T47D (cell line): Measurements from ENCODE around the gene PARP6.

Experiments used
- DNase-seq, 2 experiments: peaks; one replicate each; pipeline versions ENCODE4 v3.0.0 to v3.0.0-alpha.2; 2011 to 2012; ENCODE audit warnings: low read depth in 1 of 2, low spot score in 1 of 2
- JUND ChIP-seq: IDR thresholded peaks from 2 replicates; pipeline ENCODE4 v1.6.1; 2012; ENCODE audit warnings: low read depth
- in situ Hi-C: cut with HindIII; loops from 2 replicates; pipeline ENCODE4 v1.10.0; 2016; ENCODE audit warnings: low sequenced_read_pairs, low pct_unique_long_range_greater_than_20kb

The PARP6 gene

GRCh38 chr15:72272213-72272996 lies at the start of gene PARP6:
Gene PARP6 (minus strand): TSS chr15:72272554. CDS start chr15:72267477, 5,077 bp downstream.
- in situ Hi-C loops: no loop called here
- no peak for TF ChIP-seq JUND
- peak; percentile 96 to 99 for DNase-seq

- TF ChIP-seq JUND: no peak
- peak; percentile 96 to 97 for DNase-seq
- in situ Hi-C loops: no loop called here
Measured at GRCh38 chr15:72319985-72320671, 47.8 kb upstream of the PARP6 start, which contains the start of gene CELF6. Gene CELF6 (minus strand): TSS chr15:72320157. CDS start chr15:72319874, 283 bp downstream.

GRCh38 chr15:72319360-72319984 lies 47.1 kb upstream of the PARP6 start:
- no peak for TF ChIP-seq JUND
- peak; percentile 89 for DNase-seq
- in situ Hi-C loops: no loop called here

- no peak for DNase-seq
- in situ Hi-C loops: no loop called here
- no peak for TF ChIP-seq JUND
Measured at GRCh38 chr15:72318408-72318942, 46.1 kb upstream of the PARP6 start.

GRCh38 chr15:72315706-72316370 lies 43.5 kb upstream of the PARP6 start:
- no peak for TF ChIP-seq JUND
- in situ Hi-C loops: no loop called here
- DNase-seq: no peak

GRCh38 chr15:72313881-72314280 lies 41.5 kb upstream of the PARP6 start:
- in situ Hi-C loops: no loop called here
- no peak for TF ChIP-seq JUND

GRCh38 chr15:72313448-72313840 lies 41.1 kb upstream of the PARP6 start:
- TF ChIP-seq JUND: no peak
- no peak for DNase-seq
- in situ Hi-C loops: no loop called here

More at GRCh38 chr15:72313881-72314280, 41.5 kb upstream of the PARP6 start:
- no peak for DNase-seq

GRCh38 chr15:72312605-72313447 lies 40.5 kb upstream of the PARP6 start:
- peak; percentile 73 to 80 for DNase-seq

GRCh38 chr15:72307026-72307425 lies 34.7 kb upstream of the PARP6 start:
- TF ChIP-seq JUND: no peak
- in situ Hi-C loops: no loop called here
- DNase-seq: no peak

More at GRCh38 chr15:72312605-72313447, 40.5 kb upstream of the PARP6 start:
- in situ Hi-C loops: no loop called here
- TF ChIP-seq JUND: no peak

GRCh38 chr15:72306211-72306785 lies 33.9 kb upstream of the PARP6 start:
- TF ChIP-seq JUND: no peak
- DNase-seq: peak in 1 of 2 experiments; percentile 20
- in situ Hi-C loops: no loop called here

- no peak for DNase-seq
- TF ChIP-seq JUND: no peak
- in situ Hi-C loops: no loop called here
Measured at GRCh38 chr15:72304596-72304995, 32.2 kb upstream of the PARP6 start.
